CD14-positive monocyte (primary cell): ENCODE results near the gene TOP2A. TPM values are rescaled to one million over a fixed set of nuclear protein-coding genes. Genes with fewer than 3 reads are reported as not detected.

Experiments
- DNase-seq, 3 donors: peaks; one replicate each; pipeline ENCODE4 v3.0.0-alpha.2; 2011 to 2022
- H2AFZ ChIP-seq: 2 replicates; pipeline ENCODE4 v1.6.0; 2012; ENCODE audit warnings: mild to moderate bottlenecking, low read depth, low read length, inconsistent platforms; ENCODE audit not compliant: insufficient read depth, poor library complexity, severe bottlenecking
- H3K27ac ChIP-seq, 2 donors: 1 replicate in 1 of 2; 2 replicates in 1 of 2; pipeline ENCODE4 v1.5.1; 2012 to 2013; ENCODE audit warnings: low read length in 2 of 2, control low read depth in 1 of 2, inconsistent platforms in 1 of 2, low read depth in 1 of 2, mild to moderate bottlenecking in 1 of 2
- H3K27me3 ChIP-seq, 2 donors: one replicate each; pipeline versions ENCODE4 v1.6.0 to v1.6.1; 2011 to 2013; ENCODE audit warnings: low read length in 2 of 2; ENCODE audit not compliant: control insufficient read depth in 2 of 2, insufficient read depth in 2 of 2
- H3K36me3 ChIP-seq, 2 donors: replicated peaks in 1 of 2; 1 replicate in 1 of 2; 2 replicates in 1 of 2; pipeline versions ENCODE4 v1.5.1 to v1.6.1; 2012 to 2013; ENCODE audit warnings: low read length in 2 of 2, control low read depth in 1 of 2, inconsistent platforms in 1 of 2, mild to moderate bottlenecking in 1 of 2; ENCODE audit not compliant: insufficient read depth in 2 of 2, control insufficient read depth in 1 of 2
- H3K4me1 ChIP-seq, 2 donors: 1 replicate in 1 of 2; 2 replicates in 1 of 2; pipeline versions ENCODE4 v1.5.1 to v1.6.1; 2012 to 2013; ENCODE audit warnings: low read length in 2 of 2, control low read depth in 1 of 2, inconsistent platforms in 1 of 2, mild to moderate bottlenecking in 1 of 2, moderate library complexity in 1 of 2; ENCODE audit not compliant: insufficient read depth in 2 of 2, control insufficient read depth in 1 of 2
- H3K4me2 ChIP-seq: replicated peaks from 2 replicates; pipeline ENCODE3; 2012; ENCODE audit warnings: low read length, moderate library complexity, mild to moderate bottlenecking; ENCODE audit not compliant: poor library complexity, severe bottlenecking; ENCODE audit errors: extremely low read depth
- H3K4me3 ChIP-seq, 3 experiments: fragments of 200-600 bp in 1 of 3; sonication (generic) in 1 of 3; replicated peaks in 1 of 3; 1 replicate in 2 of 3; 2 replicates in 1 of 3; pipeline ENCODE4 v1.5.1; 2011 to 2013; ENCODE audit warnings: low read length in 3 of 3, mild to moderate bottlenecking in 3 of 3, control low read depth in 2 of 3, low read depth in 2 of 3, inconsistent platforms in 1 of 3, moderate library complexity in 1 of 3
- H3K79me2 ChIP-seq: 2 replicates; pipeline ENCODE4 v1.6.0; 2012; ENCODE audit warnings: mild to moderate bottlenecking, control low read depth, inconsistent platforms, low read length, moderate library complexity; ENCODE audit not compliant: insufficient read depth
- H3K9ac ChIP-seq: 2 replicates; pipeline ENCODE4 v1.6.0; 2017; ENCODE audit warnings: low read length, mild to moderate bottlenecking; ENCODE audit not compliant: insufficient read depth, poor library complexity, severe bottlenecking
- H3K9me3 ChIP-seq, 2 donors: replicated peaks in 1 of 2; 1 replicate in 1 of 2; 2 replicates in 1 of 2; pipeline versions ENCODE4 v1.5.1 to v1.6.1; 2012 to 2013; ENCODE audit warnings: low read length in 2 of 2, control low read depth in 1 of 2; ENCODE audit not compliant: control insufficient read depth in 1 of 2, insufficient read depth in 1 of 2
- H4K20me1 ChIP-seq: 2 replicates; pipeline ENCODE4 v1.6.0; 2012; ENCODE audit warnings: mild to moderate bottlenecking, low read length, control low read depth, moderate library complexity; ENCODE audit not compliant: insufficient read depth
- H3K27ac Mint-ChIP-seq, 7 donors: one replicate each; pipeline ENCODE4 v1.8.0; 2020; ENCODE audit warnings: mild to moderate bottlenecking in 7 of 7, mixed read lengths in 7 of 7, moderate library complexity in 6 of 7, inconsistent platforms in 2 of 7
- H3K27me3 Mint-ChIP-seq, 3 donors: one replicate each; pipeline ENCODE4 v1.8.0; 2021 to 2022; ENCODE audit warnings: low read depth in 3 of 3, mild to moderate bottlenecking in 3 of 3, mixed read lengths in 3 of 3, moderate library complexity in 3 of 3, inconsistent platforms in 1 of 3
- H3K36me3 Mint-ChIP-seq, 2 donors: one replicate each; pipeline ENCODE4 v1.8.0; 2020; ENCODE audit warnings: mixed read lengths in 2 of 2, inconsistent platforms in 1 of 2, mild to moderate bottlenecking in 1 of 2
- H3K4me1 Mint-ChIP-seq: one replicate; pipeline ENCODE4 v1.8.0; 2020; ENCODE audit warnings: mild to moderate bottlenecking, mixed read lengths
- H3K4me3 Mint-ChIP-seq, 2 donors: one replicate each; pipeline ENCODE4 v1.8.0; 2020; ENCODE audit warnings: mild to moderate bottlenecking in 2 of 2, mixed read lengths in 2 of 2, moderate library complexity in 1 of 2
- H3K9me3 Mint-ChIP-seq, 7 donors: one replicate each; pipeline ENCODE4 v1.8.0; 2020 to 2022; ENCODE audit warnings: mixed read lengths in 7 of 7, mild to moderate bottlenecking in 6 of 7, moderate library complexity in 6 of 7, inconsistent platforms in 2 of 7
- CTCF ChIP-seq: fragments of 200-600 bp; IDR thresholded peaks from one replicate; pipeline ENCODE4 v1.8.0; 2022; ENCODE audit warnings: antibody characterized with exemption, mild to moderate bottlenecking
- WGBS: methylation state at CpG from one replicate; pipeline ENCODE4 v1.1.5; 2013; ENCODE audit warnings: missing lambda C conversion rate; ENCODE audit not compliant: insufficient coverage; 5-methylcytosine and 5-hydroxymethylcytosine counted together
- intact Hi-C, 2 donors: fragments of 100-400 bp; cut with micrococcal nuclease; formaldehyde crosslinking; loops; one replicate each; pipeline versions ENCODE4 v1.15.0 to v1.15.1; 2023
- polyA plus RNA-seq, 3 donors: library from polyadenylated mRNA; depleted of rRNA in 1 of 3; unstranded in 2 of 3; stranded (reverse) in 1 of 3; fragments of 300-500 nt in 2 of 3; fragments of >200 nt in 1 of 3; fragmentation: Illumina TruSeq in 2 of 3; gene quantifications; 1 replicate in 2 of 3; 2 replicates in 1 of 3; pipeline ENCODE4 v1.2.3, GENCODE V29; 2012 to 2021

TOP2A gene
- polyA plus RNA-seq, 3 donors = 0.01 to 0.94 (median 0.28) TPM

- Mint-ChIP-seq H3K9me3 (no peaks in the 10 kb centered on the region), H3K4me1 (no peaks in the 10 kb centered on the region), H3K36me3 (peaks cover 28 to 73% of the 10 kb centered on the region in 2 donors), H3K27me3 (no peaks in the 10 kb centered on the region), H3K4me3 (no peak overlapping the region), H3K27ac (no peak overlapping the region)
- Histone ChIP-seq H3K27me3 (no peaks in the 10 kb centered on the region), H3K27ac (no peak overlapping the region), H3K4me2 (no peak overlapping the region), H3K9ac (no peak overlapping the region), H3K79me2 (peaks cover 37% of the 10 kb centered on the region), H4K20me1 (no peaks in the 10 kb centered on the region), H2AFZ (no peak overlapping the region), H3K36me3 (peaks cover 38 to 88% of the 10 kb centered on the region in 2 donors), H3K9me3 (no peaks in the 10 kb centered on the region), H3K4me1 (no peaks in the 10 kb centered on the region), H3K4me3 (no peak overlapping the region)
- no peak for DNase-seq
- intact Hi-C loops = loop anchor here in 1 of 2 donors (10.0 kb wide), 1 partner anchor 127 kb away; no protein-coding TSS in a partner anchor
- TF ChIP-seq CTCF = no peak
- 92% methylated on average over 2 of the region's 3 CpGs for WGBS
These were observed 10.2 kb downstream of the TOP2A start for GRCh38 chr17:40407460-40407859.

- Mint-ChIP-seq H3K36me3 (peaks cover 39 to 75% of the 10 kb centered on the region in 2 donors), H3K27ac (no peak overlapping the region), H3K4me3 (no peak overlapping the region), H3K4me1 (no peaks in the 10 kb centered on the region), H3K27me3 (no peaks in the 10 kb centered on the region), H3K9me3 (no peaks in the 10 kb centered on the region)
- Histone ChIP-seq H3K27ac (no peak overlapping the region), H3K9ac (no peak overlapping the region), H4K20me1 (no peaks in the 10 kb centered on the region), H3K4me1 (no peaks in the 10 kb centered on the region), H3K79me2 (peaks cover 26% of the 10 kb centered on the region), H3K4me3 (no peak overlapping the region), H3K4me2 (no peak overlapping the region), H3K9me3 (no peaks in the 10 kb centered on the region), H2AFZ (no peak overlapping the region), H3K36me3 (peaks cover 51 to 89% of the 10 kb centered on the region in 2 donors), H3K27me3 (no peaks in the 10 kb centered on the region)
- intact Hi-C loops = loop anchor here in 1 of 2 donors (5.0 to 10.0 kb wide), 2 partner anchors 42 to 131 kb away; partner anchors contain the start of gene GJD3
- DNase-seq = no peak
- TF ChIP-seq CTCF = no peak
- WGBS = 88% methylated on average over 2 of the region's 3 CpGs
These were observed 13.7 kb downstream of the TOP2A start for GRCh38 chr17:40404003-40404402.
